Fibroblast of mammary gland (primary cell): Measurements from ENCODE around the gene CREB5.

Source experiments
- DNase-seq: peaks from one replicate; pipeline ENCODE4 v3.0.0-alpha.2; 2010; ENCODE audit warnings: low read depth
- H3K4me3 ChIP-seq: 2 replicates; pipeline ENCODE4 v1.5.1; 2011; ENCODE audit warnings: low read depth, mild to moderate bottlenecking, low read length, moderate library complexity; ENCODE audit not compliant: control insufficient read depth
- TF ChIP-seq, protein P1 (sequence below): conservative IDR thresholded peaks from 2 replicates; pipeline ENCODE4 v1.5.1; 2011; ENCODE audit warnings: low read depth, low read length, inconsistent platforms; ENCODE audit not compliant: control insufficient read depth, insufficient read depth

The CREB5 gene

DNA sequence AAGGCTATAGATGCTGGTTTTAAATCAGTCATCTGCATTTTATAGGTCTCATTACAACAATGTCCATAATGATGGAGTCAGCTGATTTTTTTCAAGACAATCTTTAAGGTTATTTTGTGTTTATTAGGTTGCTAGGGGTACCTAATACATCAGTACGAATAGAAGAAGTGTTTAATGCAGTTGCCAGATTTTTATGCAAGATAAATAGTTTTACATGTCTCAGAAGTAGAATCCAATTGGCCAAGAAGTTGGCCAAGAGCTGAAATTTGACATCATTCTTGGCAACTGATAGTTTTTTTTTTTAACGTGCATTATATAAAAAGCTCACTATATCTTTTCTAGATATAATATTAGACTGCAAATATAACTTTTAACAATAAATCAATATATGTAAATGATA lies 337.3 kb downstream of the CREB5 start:
- H3K4me3 ChIP-seq = no peak overlapping the region
- DNase-seq = peak; percentile 48
- TF ChIP-seq, protein P1, sequence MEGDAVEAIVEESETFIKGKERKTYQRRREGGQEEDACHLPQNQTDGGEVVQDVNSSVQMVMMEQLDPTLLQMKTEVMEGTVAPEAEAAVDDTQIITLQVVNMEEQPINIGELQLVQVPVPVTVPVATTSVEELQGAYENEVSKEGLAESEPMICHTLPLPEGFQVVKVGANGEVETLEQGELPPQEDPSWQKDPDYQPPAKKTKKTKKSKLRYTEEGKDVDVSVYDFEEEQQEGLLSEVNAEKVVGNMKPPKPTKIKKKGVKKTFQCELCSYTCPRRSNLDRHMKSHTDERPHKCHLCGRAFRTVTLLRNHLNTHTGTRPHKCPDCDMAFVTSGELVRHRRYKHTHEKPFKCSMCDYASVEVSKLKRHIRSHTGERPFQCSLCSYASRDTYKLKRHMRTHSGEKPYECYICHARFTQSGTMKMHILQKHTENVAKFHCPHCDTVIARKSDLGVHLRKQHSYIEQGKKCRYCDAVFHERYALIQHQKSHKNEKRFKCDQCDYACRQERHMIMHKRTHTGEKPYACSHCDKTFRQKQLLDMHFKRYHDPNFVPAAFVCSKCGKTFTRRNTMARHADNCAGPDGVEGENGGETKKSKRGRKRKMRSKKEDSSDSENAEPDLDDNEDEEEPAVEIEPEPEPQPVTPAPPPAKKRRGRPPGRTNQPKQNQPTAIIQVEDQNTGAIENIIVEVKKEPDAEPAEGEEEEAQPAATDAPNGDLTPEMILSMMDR = no peak

- TF ChIP-seq, protein P1 = no peak
- H3K4me3 ChIP-seq = no peak overlapping the region
- no peak for DNase-seq
Measured at GRCh38 chr7:28750981-28751380, 338.7 kb downstream of the CREB5 start.

GRCh38 chr7:28753613-28754012 lies 341.3 kb downstream of the CREB5 start:
- TF ChIP-seq, protein P1 = no peak
- DNase-seq = no peak
- no peak overlapping the region for H3K4me3 ChIP-seq

DNA sequence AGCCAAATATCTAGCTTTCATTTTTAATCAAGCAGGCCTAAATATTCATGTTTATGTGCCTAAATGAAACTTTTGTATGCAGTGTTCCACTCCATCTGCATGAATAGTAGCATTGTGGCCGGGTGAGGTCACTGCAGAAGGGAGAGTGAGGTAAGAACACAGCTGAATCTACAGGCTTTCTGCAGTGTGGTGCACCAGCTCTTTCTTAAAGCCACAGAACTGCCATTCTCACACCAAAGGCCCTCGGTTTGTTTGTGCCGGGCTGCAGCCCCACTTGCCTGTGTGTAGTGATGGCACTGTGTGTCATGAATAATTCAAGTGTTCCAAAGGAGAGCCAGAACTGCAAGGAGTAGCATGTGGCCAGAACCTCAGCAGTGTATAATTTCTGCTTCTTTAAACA lies 341.7 kb downstream of the CREB5 start:
- H3K4me3 ChIP-seq = no peak overlapping the region
- TF ChIP-seq, protein P1 = peak; percentile 17
- peak; percentile 67 for DNase-seq

GRCh38 chr7:28754447-28754846 lies 342.1 kb downstream of the CREB5 start:
- no peak for DNase-seq
- TF ChIP-seq, protein P1 = no peak

DNA sequence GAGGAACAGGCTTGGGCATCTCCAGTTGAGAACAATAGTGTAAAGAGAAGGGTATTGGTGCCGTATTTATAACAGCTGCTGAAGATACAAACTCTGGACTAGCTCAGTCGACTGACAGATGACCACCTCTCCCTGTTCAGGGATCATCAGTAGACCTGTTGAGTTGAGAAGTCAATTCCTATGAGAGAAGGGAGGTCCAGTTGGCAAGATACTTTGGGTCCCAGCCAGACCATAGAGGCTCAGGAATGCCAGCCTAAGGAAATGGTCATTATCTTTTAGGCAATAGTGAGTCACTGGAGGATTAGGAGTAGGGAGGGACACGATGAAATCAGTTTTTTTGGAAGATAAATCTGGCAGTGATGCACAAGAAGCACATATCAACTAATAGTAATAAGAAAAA lies 342.9 kb downstream of the CREB5 start:
- H3K4me3 ChIP-seq = no peak overlapping the region
- TF ChIP-seq, protein P1 = no peak
- peak; percentile 77 for DNase-seq

More at GRCh38 chr7:28754447-28754846, 342.1 kb downstream of the CREB5 start:
- H3K4me3 ChIP-seq = no peak overlapping the region

- no peak for DNase-seq
- TF ChIP-seq, protein P1 = no peak
- no peak overlapping the region for H3K4me3 ChIP-seq
Measured at GRCh38 chr7:28758186-28758585, 345.9 kb downstream of the CREB5 start.
